Measurements from ENCODE around the gene TTF2.
A peak's percentile ranks its signal among the peaks of the same experiment; 100 is the strongest.

Gene TTF2

GRCh38 chr1:117044217-117044616 lies 15.9 kb upstream of the TTF2 start:
- H3K27me3 ChIP-seq (ENCODE audit: control insufficient read depth, insufficient read depth, low read length, poor library complexity, severe bottlenecking), result no peaks in the 10 kb centered on the region
- no peak overlapping the region for H3K27ac ChIP-seq (ENCODE audit: insufficient read depth, low read depth, low read length, poor library complexity, severe bottlenecking)
- H3K9me3 ChIP-seq (ENCODE audit: control insufficient read depth, low read length), result no peaks in the 10 kb centered on the region
- H3K4me1 ChIP-seq (ENCODE audit: control insufficient read depth, insufficient read depth, low read length), result no peaks in the 10 kb centered on the region
- no peaks in the 10 kb centered on the region for H3K36me3 ChIP-seq (ENCODE audit: control insufficient read depth, insufficient read depth, low read length)
- H3K4me3 ChIP-seq (ENCODE audit: insufficient read depth, low read depth, low read length), result no peak overlapping the region
- WGBS, 2 experiments, result 90 to 91% methylated on average over 1 of the region's 1 CpG

- Histone ChIP-seq H3K27ac (ENCODE audit: insufficient read depth, low read depth, low read length, poor library complexity, severe bottlenecking) (no peak overlapping the region), H3K4me1 (ENCODE audit: control insufficient read depth, insufficient read depth, low read length) (no peaks in the 10 kb centered on the region), H3K27me3 (ENCODE audit: control insufficient read depth, insufficient read depth, low read length, poor library complexity, severe bottlenecking) (no peaks in the 10 kb centered on the region), H3K36me3 (ENCODE audit: control insufficient read depth, insufficient read depth, low read length) (no peaks in the 10 kb centered on the region), H3K4me3 (ENCODE audit: insufficient read depth, low read depth, low read length) (no peak overlapping the region), H3K9me3 (ENCODE audit: control insufficient read depth, low read length) (no peaks in the 10 kb centered on the region)
- WGBS, 2 experiments, result 88 to 89% methylated on average over 2 of the region's 2 CpGs
Observed at GRCh38 chr1:117045644-117046043, 14.5 kb upstream of the TTF2 start.

- peaks cover 5% of the 10 kb centered on the region for H3K4me1 ChIP-seq (ENCODE audit: control insufficient read depth, insufficient read depth, low read length)
- H3K27ac ChIP-seq (ENCODE audit: insufficient read depth, low read depth, low read length, poor library complexity, severe bottlenecking), result no peak overlapping the region
- no peaks in the 10 kb centered on the region for H3K9me3 ChIP-seq (ENCODE audit: control insufficient read depth, low read length)
- H3K4me3 ChIP-seq (ENCODE audit: insufficient read depth, low read depth, low read length), result no peak overlapping the region
- no peaks in the 10 kb centered on the region for H3K27me3 ChIP-seq (ENCODE audit: control insufficient read depth, insufficient read depth, low read length, poor library complexity, severe bottlenecking)
- 90 to 92% methylated on average over 4 of the region's 4 CpGs for WGBS, 2 experiments
- H3K36me3 ChIP-seq (ENCODE audit: control insufficient read depth, insufficient read depth, low read length), result no peaks in the 10 kb centered on the region
Observed at GRCh38 chr1:117046781-117047180, 13.3 kb upstream of the TTF2 start.

- no peaks in the 10 kb centered on the region for H3K9me3 ChIP-seq (ENCODE audit: control insufficient read depth, low read length)
- peaks cover 5% of the 10 kb centered on the region for H3K4me1 ChIP-seq (ENCODE audit: control insufficient read depth, insufficient read depth, low read length)
- no peaks in the 10 kb centered on the region for H3K36me3 ChIP-seq (ENCODE audit: control insufficient read depth, insufficient read depth, low read length)
- H3K27me3 ChIP-seq (ENCODE audit: control insufficient read depth, insufficient read depth, low read length, poor library complexity, severe bottlenecking), result no peaks in the 10 kb centered on the region
- no peak overlapping the region for H3K27ac ChIP-seq (ENCODE audit: insufficient read depth, low read depth, low read length, poor library complexity, severe bottlenecking)
- WGBS, 2 experiments, result 87 to 96% methylated on average over 2 of the region's 2 CpGs
- no peak overlapping the region for H3K4me3 ChIP-seq (ENCODE audit: insufficient read depth, low read depth, low read length)
Observed at GRCh38 chr1:117047271-117047670, 12.9 kb upstream of the TTF2 start.

- no peaks in the 10 kb centered on the region for H3K36me3 ChIP-seq (ENCODE audit: control insufficient read depth, insufficient read depth, low read length)
- peaks cover 5% of the 10 kb centered on the region for H3K4me1 ChIP-seq (ENCODE audit: control insufficient read depth, insufficient read depth, low read length)
- WGBS, 2 experiments, result 91 to 94% methylated on average over 5 of the region's 5 CpGs
- H3K27ac ChIP-seq (ENCODE audit: insufficient read depth, low read depth, low read length, poor library complexity, severe bottlenecking), result no peak overlapping the region
- no peak overlapping the region for H3K4me3 ChIP-seq (ENCODE audit: insufficient read depth, low read depth, low read length)
- H3K27me3 ChIP-seq (ENCODE audit: control insufficient read depth, insufficient read depth, low read length, poor library complexity, severe bottlenecking), result no peaks in the 10 kb centered on the region
- H3K9me3 ChIP-seq (ENCODE audit: control insufficient read depth, low read length), result no peaks in the 10 kb centered on the region
Observed at GRCh38 chr1:117049857-117050256, 10.3 kb upstream of the TTF2 start.

- no peak overlapping the region for H3K27ac ChIP-seq (ENCODE audit: insufficient read depth, low read depth, low read length, poor library complexity, severe bottlenecking)
- H3K36me3 ChIP-seq (ENCODE audit: control insufficient read depth, insufficient read depth, low read length), result no peaks in the 10 kb centered on the region
- WGBS, 2 experiments, result 87 to 91% methylated on average over 8 of the region's 8 CpGs
Observed at GRCh38 chr1:117051224-117052064, 8.7 kb upstream of the TTF2 start.

GRCh38 chr1:117054068-117054467 lies 6.1 kb upstream of the TTF2 start:
- H3K27ac ChIP-seq (ENCODE audit: insufficient read depth, low read depth, low read length, poor library complexity, severe bottlenecking), result no peak overlapping the region
- peaks cover 7% of the 10 kb centered on the region for H3K4me1 ChIP-seq (ENCODE audit: control insufficient read depth, insufficient read depth, low read length)
- no peak overlapping the region for H3K4me3 ChIP-seq (ENCODE audit: insufficient read depth, low read depth, low read length)
- no peaks in the 10 kb centered on the region for H3K9me3 ChIP-seq (ENCODE audit: control insufficient read depth, low read length)
- no peaks in the 10 kb centered on the region for H3K27me3 ChIP-seq (ENCODE audit: control insufficient read depth, insufficient read depth, low read length, poor library complexity, severe bottlenecking)
- no peaks in the 10 kb centered on the region for H3K36me3 ChIP-seq (ENCODE audit: control insufficient read depth, insufficient read depth, low read length)

More at GRCh38 chr1:117051224-117052064, 8.7 kb upstream of the TTF2 start:
- H3K4me1 ChIP-seq (ENCODE audit: control insufficient read depth, insufficient read depth, low read length), result peaks cover 5% of the 10 kb centered on the region
- no peaks in the 10 kb centered on the region for H3K27me3 ChIP-seq (ENCODE audit: control insufficient read depth, insufficient read depth, low read length, poor library complexity, severe bottlenecking)
- no peak overlapping the region for H3K4me3 ChIP-seq (ENCODE audit: insufficient read depth, low read depth, low read length)
- H3K9me3 ChIP-seq (ENCODE audit: control insufficient read depth, low read length), result no peaks in the 10 kb centered on the region

- Histone ChIP-seq H3K9me3 (ENCODE audit: control insufficient read depth, low read length) (no peaks in the 10 kb centered on the region), H3K27ac (ENCODE audit: insufficient read depth, low read depth, low read length, poor library complexity, severe bottlenecking) (no peak overlapping the region), H3K36me3 (ENCODE audit: control insufficient read depth, insufficient read depth, low read length) (no peaks in the 10 kb centered on the region), H3K4me3 (ENCODE audit: insufficient read depth, low read depth, low read length) (peak overlapping the region; percentile 65), H3K4me1 (ENCODE audit: control insufficient read depth, insufficient read depth, low read length) (peaks cover 2% of the 10 kb centered on the region), H3K27me3 (ENCODE audit: control insufficient read depth, insufficient read depth, low read length, poor library complexity, severe bottlenecking) (no peaks in the 10 kb centered on the region)
- WGBS, 2 experiments, result 81 to 84% methylated on average over 3 of the region's 4 CpGs
Observed at GRCh38 chr1:117058810-117059209, 1.3 kb upstream of the TTF2 start.

GRCh38 chr1:117059334-117059677 lies 820 bp upstream of the TTF2 start:
- H3K27me3 ChIP-seq (ENCODE audit: control insufficient read depth, insufficient read depth, low read length, poor library complexity, severe bottlenecking), result no peaks in the 10 kb centered on the region
- H3K9me3 ChIP-seq (ENCODE audit: control insufficient read depth, low read length), result no peaks in the 10 kb centered on the region
- peaks cover 2% of the 10 kb centered on the region for H3K4me1 ChIP-seq (ENCODE audit: control insufficient read depth, insufficient read depth, low read length)
- WGBS, 2 experiments, result 1% methylated on average over 18 of the region's 18 CpGs
- no peaks in the 10 kb centered on the region for H3K36me3 ChIP-seq (ENCODE audit: control insufficient read depth, insufficient read depth, low read length)
- peak overlapping the region; percentile 83 for H3K27ac ChIP-seq (ENCODE audit: insufficient read depth, low read depth, low read length, poor library complexity, severe bottlenecking)
- H3K4me3 ChIP-seq (ENCODE audit: insufficient read depth, low read depth, low read length), result peak overlapping the region; percentile 65

- no peaks in the 10 kb centered on the region for H3K9me3 ChIP-seq (ENCODE audit: control insufficient read depth, low read length)
- 23 to 24% methylated on average over 42 of the region's 42 CpGs for WGBS, 2 experiments
Observed at GRCh38 chr1:117060441-117061317, 553 bp downstream of the TTF2 start.

More at GRCh38 chr1:117060441-117061317, 553 bp downstream of the TTF2 start:
- no peaks in the 10 kb centered on the region for H3K36me3 ChIP-seq (ENCODE audit: control insufficient read depth, insufficient read depth, low read length)
- peak overlapping the region; percentile 31 for H3K27ac ChIP-seq (ENCODE audit: insufficient read depth, low read depth, low read length, poor library complexity, severe bottlenecking)
- H3K27me3 ChIP-seq (ENCODE audit: control insufficient read depth, insufficient read depth, low read length, poor library complexity, severe bottlenecking), result no peaks in the 10 kb centered on the region
- H3K4me3 ChIP-seq (ENCODE audit: insufficient read depth, low read depth, low read length), result peak overlapping the region; percentile 65
- peaks cover 2% of the 10 kb centered on the region for H3K4me1 ChIP-seq (ENCODE audit: control insufficient read depth, insufficient read depth, low read length)
